Measurements from ENCODE around the gene ANGPTL4.

DNA sequence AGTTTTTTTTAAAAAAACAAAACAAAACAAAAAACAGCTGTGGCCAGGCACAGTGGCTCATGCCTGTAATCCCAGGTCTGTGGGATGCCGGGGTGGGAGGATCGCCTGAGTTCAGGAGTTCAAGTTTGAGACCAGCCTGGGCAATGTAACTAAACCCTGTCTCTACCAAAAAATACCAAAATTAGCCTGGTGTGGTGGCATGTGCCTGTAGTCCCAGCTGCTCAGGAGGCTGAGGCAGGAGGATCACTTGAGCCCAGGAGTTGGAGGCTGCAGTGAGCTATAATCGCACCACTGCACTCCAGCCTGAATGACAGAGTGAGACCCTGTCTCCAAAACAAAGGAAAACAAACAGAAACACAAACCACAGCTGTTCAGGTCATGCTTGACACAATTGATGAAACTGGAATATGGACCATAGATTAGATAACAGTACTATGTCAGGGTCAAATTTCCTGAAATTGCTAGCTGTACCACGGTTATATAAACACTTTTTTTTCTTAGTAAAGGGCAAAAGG lies 6.9 kb upstream of the ANGPTL4 start:
- TF ChIP-seq, protein P1, sequence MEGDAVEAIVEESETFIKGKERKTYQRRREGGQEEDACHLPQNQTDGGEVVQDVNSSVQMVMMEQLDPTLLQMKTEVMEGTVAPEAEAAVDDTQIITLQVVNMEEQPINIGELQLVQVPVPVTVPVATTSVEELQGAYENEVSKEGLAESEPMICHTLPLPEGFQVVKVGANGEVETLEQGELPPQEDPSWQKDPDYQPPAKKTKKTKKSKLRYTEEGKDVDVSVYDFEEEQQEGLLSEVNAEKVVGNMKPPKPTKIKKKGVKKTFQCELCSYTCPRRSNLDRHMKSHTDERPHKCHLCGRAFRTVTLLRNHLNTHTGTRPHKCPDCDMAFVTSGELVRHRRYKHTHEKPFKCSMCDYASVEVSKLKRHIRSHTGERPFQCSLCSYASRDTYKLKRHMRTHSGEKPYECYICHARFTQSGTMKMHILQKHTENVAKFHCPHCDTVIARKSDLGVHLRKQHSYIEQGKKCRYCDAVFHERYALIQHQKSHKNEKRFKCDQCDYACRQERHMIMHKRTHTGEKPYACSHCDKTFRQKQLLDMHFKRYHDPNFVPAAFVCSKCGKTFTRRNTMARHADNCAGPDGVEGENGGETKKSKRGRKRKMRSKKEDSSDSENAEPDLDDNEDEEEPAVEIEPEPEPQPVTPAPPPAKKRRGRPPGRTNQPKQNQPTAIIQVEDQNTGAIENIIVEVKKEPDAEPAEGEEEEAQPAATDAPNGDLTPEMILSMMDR (IDR thresholded peaks at IDR 0.05) = no peak
- no peak for TF ChIP-seq EZH2 (IDR thresholded peaks at IDR 0.05; ENCODE audit: borderline replicate concordance, insufficient read depth, low read depth, low read length, poor library complexity, severe bottlenecking)

Data from B cell (primary cell).